SHP77 (cell line): Measurements from ENCODE around the gene HSD3B7.
"Not testable (repeated sequence)": the region's sequence is repeated elsewhere in the genome, so short reads cannot be mapped to it uniquely, and the experiment has no call there.

Experiments
- DNase-seq, 2 experiments: peaks; one replicate each; lab custom pipeline; 2025; lab: John Stamatoyannopoulos, UW

The HSD3B7 gene

GRCh38 chr16:31001507-31002249 is 16.7 kb downstream of the HSD3B7 start:
- no peak for DNase-seq

GRCh38 chr16:31002250-31002700 is 17.3 kb downstream of the HSD3B7 start:
- DNase-seq = no peak

- DNase-seq = no peak
Observed at GRCh38 chr16:31002862-31003341, 17.9 kb downstream of the HSD3B7 start.

- DNase-seq = no peak
Observed at GRCh38 chr16:31003744-31004143, 18.7 kb downstream of the HSD3B7 start.

GRCh38 chr16:31004658-31005057 is 19.7 kb downstream of the HSD3B7 start:
- no peak for DNase-seq

GRCh38 chr16:31005350-31006085 is 20.5 kb downstream of the HSD3B7 start:
- no peak for DNase-seq

GRCh38 chr16:31006086-31006385 is 21.0 kb downstream of the HSD3B7 start:
- no peak for DNase-seq

GRCh38 chr16:31006589-31006988 is 21.6 kb downstream of the HSD3B7 start:
- no peak for DNase-seq

GRCh38 chr16:31007684-31008083 is 22.7 kb downstream of the HSD3B7 start:
- DNase-seq = no peak

- DNase-seq = no peak
Observed at GRCh38 chr16:31008149-31008548, 23.1 kb downstream of the HSD3B7 start.

- no peak for DNase-seq
Observed at GRCh38 chr16:31008551-31008950, 23.5 kb downstream of the HSD3B7 start.

GRCh38 chr16:31009120-31009519 is 24.1 kb downstream of the HSD3B7 start:
- no peak for DNase-seq

- no peak for DNase-seq
Observed at GRCh38 chr16:31009894-31010584, 25.0 kb downstream of the HSD3B7 start.

GRCh38 chr16:31010585-31011325 is 25.7 kb downstream of the HSD3B7 start, which contains the start of gene STX1B:
Gene STX1B, minus strand, starts transcription at chr16:31010638. Its CDS starts 242 bp downstream, at chr16:31010396.
- DNase-seq = peak; percentile 58 to 74

GRCh38 chr16:31011815-31012214 is 26.8 kb downstream of the HSD3B7 start:
- not testable (repeated sequence) for DNase-seq

- not testable (repeated sequence) for DNase-seq
Observed at GRCh38 chr16:31013292-31013691, 28.3 kb downstream of the HSD3B7 start.

- DNase-seq = peak in 1 of 2 experiments; percentile 9
Observed at GRCh38 chr16:31016018-31016417, 31.0 kb downstream of the HSD3B7 start.

GRCh38 chr16:31017756-31018155 is 32.7 kb downstream of the HSD3B7 start:
- DNase-seq = not testable (repeated sequence)

GRCh38 chr16:31020536-31020935 is 35.5 kb downstream of the HSD3B7 start:
- DNase-seq = no peak

- DNase-seq = no peak
Observed at GRCh38 chr16:31022544-31023251, 37.7 kb downstream of the HSD3B7 start.

GRCh38 chr16:31023252-31023602 is 38.2 kb downstream of the HSD3B7 start:
- no peak for DNase-seq
